A549 treated with Mapracorat at 1 μM for 4 hours (cell line): ENCODE data around the gene LRRC61. TPM values are rescaled to one million over a fixed set of nuclear protein-coding genes. Genes with fewer than 3 reads are reported as not detected.

ENCODE experiments used
- total RNA-seq: library from RNA; stranded (reverse); fragments of 200-300 nt; extraction: Qiagen RNA extraction; gene quantifications from 5 replicates; pipeline ENCODE4 v1.2.3, GENCODE V29; 2022

Gene LRRC61, protein sequence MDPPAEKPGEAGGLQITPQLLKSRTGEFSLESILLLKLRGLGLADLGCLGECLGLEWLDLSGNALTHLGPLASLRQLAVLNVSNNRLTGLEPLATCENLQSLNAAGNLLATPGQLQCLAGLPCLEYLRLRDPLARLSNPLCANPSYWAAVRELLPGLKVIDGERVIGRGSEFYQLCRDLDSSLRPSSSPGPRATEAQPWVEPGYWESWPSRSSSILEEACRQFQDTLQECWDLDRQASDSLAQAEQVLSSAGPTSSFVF
- total RNA-seq = not detected in 5 replicates

DNA sequence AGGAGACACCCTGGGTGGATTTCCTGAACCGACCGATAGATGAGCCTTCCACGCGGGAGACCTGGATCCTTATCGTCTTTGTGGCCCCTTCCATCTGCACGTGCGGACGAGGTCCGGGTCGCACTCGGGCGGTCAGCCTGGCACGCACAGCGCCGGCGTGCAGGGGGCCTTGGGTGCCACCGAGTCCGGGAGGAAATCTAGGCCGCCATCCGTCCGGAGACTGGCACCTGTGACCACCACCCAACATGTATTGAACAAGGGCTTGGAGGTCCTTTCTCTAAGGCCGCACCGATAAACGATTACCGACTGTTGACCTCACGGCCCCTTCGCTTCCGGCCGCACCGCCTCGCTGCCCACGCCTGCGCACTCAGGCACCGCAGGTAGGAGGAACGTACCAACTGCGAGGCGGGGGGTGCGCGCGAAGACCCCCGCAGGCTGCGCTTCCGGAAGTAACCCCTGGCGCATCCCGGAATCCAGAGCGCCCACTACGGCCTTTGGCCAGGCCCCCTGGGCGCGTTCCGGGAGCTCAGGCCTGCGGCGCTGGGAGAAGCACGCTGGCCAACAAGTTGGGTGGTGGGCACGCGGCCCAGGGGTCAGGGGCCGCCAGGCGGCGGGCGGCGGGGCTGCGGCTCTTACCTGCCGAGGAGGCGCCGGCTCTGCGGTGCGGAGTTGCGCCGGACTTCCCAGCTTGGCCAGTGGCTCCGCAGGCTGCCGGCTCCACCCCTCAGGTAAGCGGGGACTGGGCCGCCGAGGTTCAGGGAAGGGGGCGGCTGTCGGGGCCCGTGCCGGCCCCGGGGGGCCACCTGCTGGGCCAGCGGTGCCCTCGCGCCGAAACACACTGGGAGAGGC is at the start of gene LRRC61, which contains the start of gene ACTR3C:
Gene LRRC61, plus strand, starts transcription at position 523 of the 849 bp plus-strand sequence. CDS start 13,507 bp downstream, outside the sequence.
Gene ACTR3C, minus strand, starts transcription at position 713 of the 849 bp plus-strand sequence. CDS start 28,249 bp downstream, outside the sequence.

DNA sequence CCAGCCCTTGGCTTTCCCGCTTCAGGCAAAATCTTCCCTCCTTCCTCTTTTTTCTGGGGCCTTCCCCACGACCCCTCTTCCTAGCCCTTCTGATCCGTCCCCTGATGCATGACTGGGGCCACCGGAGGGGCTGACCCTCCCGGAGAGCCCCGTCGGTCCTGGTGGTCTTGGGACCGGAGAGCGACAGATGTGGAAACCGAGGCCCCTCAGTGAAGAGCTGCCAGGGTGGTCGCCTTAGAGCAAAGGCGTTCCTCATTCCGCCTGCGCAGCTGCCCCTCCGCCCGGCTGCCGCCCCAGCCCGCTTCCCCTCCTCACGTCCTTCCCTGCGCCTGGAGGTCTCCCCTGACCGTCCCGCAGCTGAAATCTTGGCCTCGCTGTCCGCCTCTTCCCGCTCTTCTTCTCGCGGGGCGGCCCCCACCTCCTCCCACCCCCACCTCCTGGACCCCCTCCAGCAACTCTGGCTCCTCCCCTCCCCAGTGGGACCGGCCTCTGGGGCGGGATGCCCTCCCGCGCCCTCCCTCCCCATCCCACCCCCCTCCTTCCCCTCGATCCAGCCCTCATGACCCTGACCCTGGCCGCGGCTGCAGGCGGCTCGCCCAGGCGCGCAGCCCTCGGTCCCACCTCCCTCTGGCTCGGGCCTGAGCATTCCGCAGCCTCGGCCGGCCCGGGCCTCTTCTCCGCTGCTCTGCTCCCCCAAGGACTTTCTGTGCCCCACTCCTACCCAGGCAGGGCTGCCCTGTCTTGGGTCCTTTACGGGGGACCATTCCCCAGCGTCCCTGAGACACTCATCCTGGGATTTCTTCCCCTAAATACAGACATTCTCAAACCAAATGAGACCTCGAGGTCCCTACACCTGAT is 18.3 kb downstream of the LRRC61 start, which contains the start of gene RARRES2:
Gene RARRES2, minus strand, starts transcription at position 367 of the 858 bp plus-strand sequence. CDS start 1,020 bp downstream, outside the sequence.

DNA sequence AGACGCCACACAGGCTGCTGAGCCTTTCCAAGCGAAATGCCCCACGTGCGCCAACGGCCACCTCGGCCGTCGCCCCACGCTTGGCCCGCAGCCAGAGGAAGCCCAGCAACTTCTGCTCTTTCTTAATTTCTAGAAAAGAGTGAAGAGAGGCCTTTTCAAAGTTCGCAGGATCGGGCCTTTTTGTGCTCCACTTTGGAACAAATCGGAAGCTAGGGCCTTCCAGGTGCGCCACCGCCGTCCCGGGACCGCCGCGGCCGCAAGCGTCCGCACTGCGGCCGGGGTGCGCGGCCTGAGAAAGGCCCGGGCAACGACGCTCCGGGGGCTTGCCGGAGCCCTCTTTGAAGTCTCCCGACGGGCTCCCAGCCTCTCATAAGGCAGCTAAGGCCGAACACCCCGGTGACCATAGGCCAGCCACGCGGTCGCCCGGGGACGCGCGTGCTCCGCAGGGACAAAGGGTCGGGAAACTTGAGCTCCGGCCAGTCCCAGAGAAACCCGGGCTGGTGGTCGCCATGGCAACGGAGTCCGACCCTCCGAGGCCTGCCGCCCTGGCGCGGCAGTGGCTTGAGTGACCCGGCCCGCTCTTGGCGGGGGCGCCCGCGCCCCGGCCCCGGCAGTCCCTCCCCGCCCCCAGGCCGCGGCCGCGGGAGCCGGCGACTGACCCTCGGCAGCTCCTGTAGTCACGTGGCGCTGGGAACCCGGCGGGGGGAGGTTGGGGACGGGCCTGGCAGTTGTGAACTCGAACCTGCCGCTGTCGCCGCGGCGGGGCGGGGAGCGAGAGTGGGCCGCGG is 45.1 kb downstream of the LRRC61 start, which contains the start of gene REPIN1:
Gene REPIN1, plus strand, starts transcription at position 727 of the 788 bp plus-strand sequence. CDS start 890 bp downstream, outside the sequence.

DNA sequence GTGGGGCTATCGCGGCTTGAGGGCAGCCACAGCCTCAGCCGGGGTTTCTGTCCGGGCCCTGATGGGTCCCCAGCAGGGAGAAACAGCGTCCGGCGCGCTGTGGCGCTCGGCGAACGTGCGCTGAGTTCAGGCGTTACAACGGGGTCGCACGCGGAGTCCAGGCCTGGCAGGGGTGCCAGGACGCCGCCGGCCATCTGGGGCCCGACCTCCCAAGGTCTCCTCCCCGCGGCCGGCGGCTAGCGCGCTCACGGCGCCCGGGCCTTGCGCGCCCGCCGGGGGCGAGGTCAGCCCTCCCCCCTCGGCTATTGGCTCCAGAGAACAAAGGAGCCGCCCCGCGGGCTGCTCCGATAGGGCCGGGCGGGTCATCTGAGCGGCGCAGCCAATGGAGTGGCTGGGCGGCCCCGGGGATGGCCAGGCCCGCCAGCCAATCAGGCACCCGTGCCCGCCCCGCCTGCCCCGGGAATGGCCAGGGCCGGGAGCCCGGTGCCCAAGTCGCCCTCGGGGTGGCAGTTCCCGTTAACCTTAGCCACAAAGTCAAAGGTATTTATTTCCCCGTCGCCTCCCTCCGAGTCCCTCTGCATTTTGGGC is 55.8 kb downstream of the LRRC61 start, which contains the start of gene ZNF775:
Gene ZNF775, plus strand, starts transcription at position 478 of the 588 bp plus-strand sequence. CDS start 9,141 bp downstream, outside the sequence.

Other genes with a start within 250 kb of the LRRC61 start
- 0.02 to 0.22 TPM in 2 of 5 replicates, not detected in the others for gene ACTR3C, start 190 bp downstream of the LRRC61 start, total RNA-seq
- not detected in 5 replicates for gene RARRES2, start 18.3 kb downstream of the LRRC61 start, total RNA-seq
- gene REPIN1, start 45.5 kb downstream of the LRRC61 start, total RNA-seq = 61.3 to 88.2 TPM (median 85.5 TPM) in 5 replicates
- gene ZNF775, start 56.0 kb downstream of the LRRC61 start, total RNA-seq = 5.6 to 7.6 TPM (median 5.8 TPM) in 5 replicates
- gene GIMAP8, start 127.3 kb downstream of the LRRC61 start, total RNA-seq = not detected in 5 replicates
- not detected in 5 replicates for gene GIMAP7, start 191.5 kb downstream of the LRRC61 start, total RNA-seq
- not detected in 5 replicates for gene GIMAP4, start 244.0 kb downstream of the LRRC61 start, total RNA-seq